ENCODE measurements around the gene TYK2. TPM values are rescaled to one million over a fixed set of nuclear protein-coding genes. Genes with fewer than 3 reads are reported as not detected.
A peak's percentile ranks its signal among the peaks of the same experiment; 100 is the strongest.

TYK2 gene
- total RNA-seq, 1 donor from 2014 or later: 143 TPM

GRCh38 chr19:10321874-10322835, 58.2 kb downstream of the TYK2 start:
- no peak for DNase-seq (ENCODE audit: low spot score)
- no peak overlapping the region for H3K27ac Mint-ChIP-seq (ENCODE audit: unreplicated experiment)
- peaks cover 7% of the 10 kb centered on the region for H3K27me3 Mint-ChIP-seq (ENCODE audit: unreplicated experiment)
- no peaks in the 10 kb centered on the region for H3K9me3 Mint-ChIP-seq (ENCODE audit: unreplicated experiment)
- peak overlapping the region; percentile 35 for H3K4me3 Mint-ChIP-seq (ENCODE audit: unreplicated experiment)
- TF ChIP-seq CTCF (IDR thresholded peaks at IDR 0.05; ENCODE audit: unreplicated experiment): no peak
- peaks cover 18% of the 10 kb centered on the region for H3K36me3 Mint-ChIP-seq (ENCODE audit: low read depth, unreplicated experiment)
- no peaks in the 10 kb centered on the region for H3K4me1 Mint-ChIP-seq (ENCODE audit: unreplicated experiment)

GRCh38 chr19:10321417-10321797, 59.0 kb downstream of the TYK2 start:
- H3K36me3 Mint-ChIP-seq (ENCODE audit: low read depth, unreplicated experiment): peaks cover 18% of the 10 kb centered on the region
- TF ChIP-seq CTCF (IDR thresholded peaks at IDR 0.05; ENCODE audit: unreplicated experiment): no peak
- peaks cover 8% of the 10 kb centered on the region for H3K27me3 Mint-ChIP-seq (ENCODE audit: unreplicated experiment)
- H3K4me1 Mint-ChIP-seq (ENCODE audit: unreplicated experiment): no peaks in the 10 kb centered on the region
- no peaks in the 10 kb centered on the region for H3K9me3 Mint-ChIP-seq (ENCODE audit: unreplicated experiment)
- H3K27ac Mint-ChIP-seq (ENCODE audit: unreplicated experiment): no peak overlapping the region
- no peak overlapping the region for H3K4me3 Mint-ChIP-seq (ENCODE audit: unreplicated experiment)
- no peak for DNase-seq (ENCODE audit: low spot score)

GRCh38 chr19:10320602-10321416, 59.6 kb downstream of the TYK2 start:
- no peak for DNase-seq (ENCODE audit: low spot score)
- TF ChIP-seq CTCF (IDR thresholded peaks at IDR 0.05; ENCODE audit: unreplicated experiment): no peak
- H3K4me3 Mint-ChIP-seq (ENCODE audit: unreplicated experiment): no peak overlapping the region
- peaks cover 10% of the 10 kb centered on the region for H3K27me3 Mint-ChIP-seq (ENCODE audit: unreplicated experiment)
- H3K27ac Mint-ChIP-seq (ENCODE audit: unreplicated experiment): no peak overlapping the region
- no peaks in the 10 kb centered on the region for H3K9me3 Mint-ChIP-seq (ENCODE audit: unreplicated experiment)
- H3K36me3 Mint-ChIP-seq (ENCODE audit: low read depth, unreplicated experiment): peaks cover 18% of the 10 kb centered on the region
- H3K4me1 Mint-ChIP-seq (ENCODE audit: unreplicated experiment): no peaks in the 10 kb centered on the region

GRCh38 chr19:10318807-10319682, 61.3 kb downstream of the TYK2 start:
- DNase-seq (ENCODE audit: low spot score): no peak
- Mint-ChIP-seq H3K36me3 (ENCODE audit: low read depth, unreplicated experiment) (peaks cover 24% of the 10 kb centered on the region), H3K9me3 (ENCODE audit: unreplicated experiment) (no peaks in the 10 kb centered on the region), H3K4me1 (ENCODE audit: unreplicated experiment) (peaks cover 6% of the 10 kb centered on the region), H3K4me3 (ENCODE audit: unreplicated experiment) (no peak overlapping the region), H3K27ac (ENCODE audit: unreplicated experiment) (no peak overlapping the region), H3K27me3 (ENCODE audit: unreplicated experiment) (peaks cover 12% of the 10 kb centered on the region)
- TF ChIP-seq CTCF (IDR thresholded peaks at IDR 0.05; ENCODE audit: unreplicated experiment): no peak
